Measurements from ENCODE around the gene OPN4. TPM values are rescaled to one million over a fixed set of nuclear protein-coding genes. Genes with fewer than 3 reads are reported as not detected.
A peak's percentile ranks its signal among the peaks of the same experiment; 100 is the strongest.

OPN4 gene
- total and polyA plus RNA-seq, 3 donors from 2014 or later, result 0.19 TPM; not detected in 2

DNA sequence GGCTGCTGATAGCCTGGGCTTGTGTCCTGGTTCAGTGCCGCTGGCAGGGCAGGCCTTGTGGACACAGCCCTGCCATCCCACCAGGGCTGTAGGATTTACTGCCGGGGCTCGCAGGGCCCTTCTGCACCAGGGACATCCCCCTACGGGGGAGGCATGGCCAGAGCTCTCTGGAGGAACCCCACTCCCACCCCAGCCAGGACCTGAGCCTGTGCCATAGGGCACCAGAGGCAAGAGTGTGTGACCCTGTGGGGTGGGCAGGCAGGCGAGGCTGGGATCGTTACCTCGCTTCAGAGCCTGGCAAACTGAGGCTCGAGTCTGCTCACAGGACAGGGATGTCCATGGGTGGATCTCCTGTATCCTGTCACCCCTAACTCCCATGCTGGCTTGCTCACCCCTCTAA is 16.5 kb downstream of the OPN4 start:
- no peaks in the 10 kb centered on the region for H3K9me3 ChIP-seq
- intact Hi-C loops (cut with DNase I; ENCODE audit: low total_unique reads), result no loop called here
- no peak overlapping the region for H3K27ac ChIP-seq
- DNase-seq, result no peak
- H3K4me1 ChIP-seq, result peaks cover 48% of the 10 kb centered on the region
- no peaks in the 10 kb centered on the region for H3K36me3 ChIP-seq (ENCODE audit: low read depth, missing control alignments)
- no peaks in the 10 kb centered on the region for H3K27me3 ChIP-seq
- H3K4me3 ChIP-seq, result no peak overlapping the region
- no peak for TF ChIP-seq POLR2A (IDR thresholded peaks at IDR 0.05)
- TF ChIP-seq, protein P1, sequence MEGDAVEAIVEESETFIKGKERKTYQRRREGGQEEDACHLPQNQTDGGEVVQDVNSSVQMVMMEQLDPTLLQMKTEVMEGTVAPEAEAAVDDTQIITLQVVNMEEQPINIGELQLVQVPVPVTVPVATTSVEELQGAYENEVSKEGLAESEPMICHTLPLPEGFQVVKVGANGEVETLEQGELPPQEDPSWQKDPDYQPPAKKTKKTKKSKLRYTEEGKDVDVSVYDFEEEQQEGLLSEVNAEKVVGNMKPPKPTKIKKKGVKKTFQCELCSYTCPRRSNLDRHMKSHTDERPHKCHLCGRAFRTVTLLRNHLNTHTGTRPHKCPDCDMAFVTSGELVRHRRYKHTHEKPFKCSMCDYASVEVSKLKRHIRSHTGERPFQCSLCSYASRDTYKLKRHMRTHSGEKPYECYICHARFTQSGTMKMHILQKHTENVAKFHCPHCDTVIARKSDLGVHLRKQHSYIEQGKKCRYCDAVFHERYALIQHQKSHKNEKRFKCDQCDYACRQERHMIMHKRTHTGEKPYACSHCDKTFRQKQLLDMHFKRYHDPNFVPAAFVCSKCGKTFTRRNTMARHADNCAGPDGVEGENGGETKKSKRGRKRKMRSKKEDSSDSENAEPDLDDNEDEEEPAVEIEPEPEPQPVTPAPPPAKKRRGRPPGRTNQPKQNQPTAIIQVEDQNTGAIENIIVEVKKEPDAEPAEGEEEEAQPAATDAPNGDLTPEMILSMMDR (IDR thresholded peaks at IDR 0.05), result no peak
- 79 to 93% methylated on average over 7 to 8 of the region's 8 CpGs for WGBS, 2 donors

DNA sequence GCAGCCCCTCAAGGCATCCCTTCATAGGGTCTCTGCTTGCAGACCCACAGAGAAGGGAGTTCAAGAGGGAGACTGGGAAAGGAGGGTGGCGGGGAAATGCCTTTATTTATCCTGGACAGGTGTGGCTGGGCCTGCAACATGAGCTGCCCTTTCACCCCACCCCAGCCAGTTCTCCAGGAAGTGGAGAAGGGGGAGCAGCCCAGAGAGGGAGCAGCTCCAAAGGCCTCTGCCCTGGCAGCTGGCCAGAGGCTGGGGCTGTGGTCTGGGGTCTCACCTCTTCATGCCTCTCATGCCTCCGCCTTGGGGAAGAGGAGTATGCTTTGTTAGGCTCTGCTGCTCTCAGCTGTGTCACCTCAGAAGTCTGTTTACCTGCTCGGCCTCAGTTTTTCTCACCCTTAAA is 17.1 kb downstream of the OPN4 start:
- no peak for DNase-seq
- no peak overlapping the region for H3K4me3 ChIP-seq
- TF ChIP-seq, protein P1 (IDR thresholded peaks at IDR 0.05), result no peak
- no peak for TF ChIP-seq POLR2A (IDR thresholded peaks at IDR 0.05)
- H3K27ac ChIP-seq, result peak overlapping the region; percentile 11 to 59
- no peaks in the 10 kb centered on the region for H3K9me3 ChIP-seq
- WGBS, 2 donors, result 96 to 100% methylated on average over 2 to 3 of the region's 3 CpGs
- H3K4me1 ChIP-seq, result peaks cover 48% of the 10 kb centered on the region
- H3K27me3 ChIP-seq, result no peaks in the 10 kb centered on the region
- H3K36me3 ChIP-seq (ENCODE audit: low read depth, missing control alignments), result no peaks in the 10 kb centered on the region
- intact Hi-C loops (cut with DNase I; ENCODE audit: low total_unique reads), result no loop called here

DNA sequence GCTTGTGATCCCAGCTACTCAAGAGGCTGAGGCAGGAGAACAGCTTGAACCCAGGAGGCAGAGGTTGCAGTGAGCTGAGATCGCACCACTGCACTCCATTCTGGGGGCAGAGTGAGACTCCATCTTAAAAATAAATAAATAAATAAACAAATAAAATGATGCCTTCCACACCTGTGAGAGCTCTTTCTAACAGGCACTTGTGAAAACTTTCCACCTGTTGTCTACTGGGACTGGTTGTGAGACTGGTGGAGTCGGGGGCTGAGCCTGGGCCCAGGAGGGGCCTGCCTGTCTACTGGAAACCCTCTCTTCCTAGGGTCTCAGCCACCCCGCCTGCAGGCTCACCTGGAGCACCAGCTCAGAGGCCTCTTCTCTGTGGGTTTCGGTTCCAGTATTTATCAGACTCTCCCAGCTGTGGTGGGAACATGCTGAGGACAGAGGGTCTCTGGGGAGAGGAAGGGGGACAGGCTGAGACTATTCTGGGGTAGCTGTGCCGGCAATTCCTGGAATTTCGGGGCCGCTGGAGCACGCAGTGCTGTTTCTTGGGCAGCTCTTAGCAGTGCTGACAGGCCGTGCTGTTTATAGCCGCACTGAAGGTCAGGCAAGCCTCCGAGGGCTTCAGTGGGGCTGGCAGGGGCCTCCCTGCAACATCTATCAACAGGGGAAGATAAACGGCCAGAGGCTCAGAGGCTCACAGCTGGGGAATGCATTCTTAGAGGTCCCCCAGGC is 17.8 kb downstream of the OPN4 start:
- H3K9me3 ChIP-seq, result no peaks in the 10 kb centered on the region
- TF ChIP-seq POLR2A (IDR thresholded peaks at IDR 0.05), result no peak
- TF ChIP-seq, protein P1 (IDR thresholded peaks at IDR 0.05), result no peak
- H3K36me3 ChIP-seq (ENCODE audit: low read depth, missing control alignments), result no peaks in the 10 kb centered on the region
- intact Hi-C loops (cut with DNase I; ENCODE audit: low total_unique reads), result no loop called here
- peaks cover 48% of the 10 kb centered on the region for H3K4me1 ChIP-seq
- H3K27me3 ChIP-seq, result no peaks in the 10 kb centered on the region
- H3K27ac ChIP-seq, result peak overlapping the region; percentile 59
- 43 to 67% methylated on average over 6 to 12 of the region's 12 CpGs for WGBS, 2 donors
- peak; percentile 76 for DNase-seq
- no peak overlapping the region for H3K4me3 ChIP-seq

DNA sequence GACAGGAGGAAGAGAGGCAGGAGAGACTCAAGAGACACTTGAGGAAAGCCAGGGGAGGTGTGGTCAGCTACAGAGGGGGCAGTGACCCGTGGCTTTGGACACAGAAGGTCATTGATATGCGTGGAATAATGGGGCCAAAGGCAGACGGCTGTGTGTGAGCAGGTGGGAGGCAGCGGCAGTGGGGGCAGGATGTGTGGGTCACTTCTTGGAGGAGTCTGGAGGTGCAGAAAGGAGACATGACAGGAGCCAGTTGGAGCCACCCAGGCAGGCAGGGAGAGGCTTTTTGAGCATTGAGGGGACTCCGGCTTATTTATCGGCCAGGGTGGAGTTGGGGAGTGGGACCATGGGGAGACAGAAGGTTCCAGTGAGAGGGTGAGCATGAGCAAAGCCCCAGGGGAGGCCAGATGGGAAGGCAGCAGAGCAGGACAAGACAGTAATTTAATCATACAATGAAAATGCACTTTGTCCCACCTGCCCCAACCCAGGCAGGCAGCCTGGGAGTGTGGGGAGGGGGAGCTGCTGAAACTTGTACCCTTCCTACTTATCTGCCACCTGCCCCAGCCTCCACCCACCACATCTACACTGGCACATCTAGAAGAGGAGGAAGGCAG is 19.0 kb downstream of the OPN4 start:
- Histone ChIP-seq H3K27ac (no peak overlapping the region), H3K4me1 (peaks cover 45% of the 10 kb centered on the region), H3K27me3 (no peaks in the 10 kb centered on the region), H3K9me3 (no peaks in the 10 kb centered on the region), H3K4me3 (no peak overlapping the region), H3K36me3 (ENCODE audit: low read depth, missing control alignments) (no peaks in the 10 kb centered on the region)
- 69 to 81% methylated on average over 6 of the region's 6 CpGs for WGBS, 2 donors
- intact Hi-C loops (cut with DNase I; ENCODE audit: low total_unique reads), result no loop called here
- no peak for DNase-seq
- TF ChIP-seq POLR2A (IDR thresholded peaks at IDR 0.05), result no peak
- TF ChIP-seq, protein P1 (IDR thresholded peaks at IDR 0.05), result no peak

All from testis (tissue), 3 donors.